Smooth muscle cell of the brain vasculature (primary cell): ENCODE data around the gene FGFBP3.
"Not testable (repeated sequence)": the region's sequence is repeated elsewhere in the genome, so short reads cannot be mapped to it uniquely, and the experiment has no call there.

Experiments used
- DNase-seq: peaks from one replicate; pipeline ENCODE4 v3.0.0-alpha.2; 2012; ENCODE audit warnings: low read depth, low spot score

FGFBP3 gene

GRCh38 chr10:91901784-91902677, 7.3 kb downstream of the FGFBP3 start:
- DNase-seq, result no peak

GRCh38 chr10:91897421-91897820, 11.9 kb downstream of the FGFBP3 start:
- no peak for DNase-seq

- DNase-seq, result no peak
These were observed 13.0 kb downstream of the FGFBP3 start for GRCh38 chr10:91896212-91896756.

GRCh38 chr10:91894261-91894685, 15.0 kb downstream of the FGFBP3 start:
- DNase-seq, result not testable (repeated sequence)

GRCh38 chr10:91893051-91893450, 16.2 kb downstream of the FGFBP3 start:
- no peak for DNase-seq

DNA sequence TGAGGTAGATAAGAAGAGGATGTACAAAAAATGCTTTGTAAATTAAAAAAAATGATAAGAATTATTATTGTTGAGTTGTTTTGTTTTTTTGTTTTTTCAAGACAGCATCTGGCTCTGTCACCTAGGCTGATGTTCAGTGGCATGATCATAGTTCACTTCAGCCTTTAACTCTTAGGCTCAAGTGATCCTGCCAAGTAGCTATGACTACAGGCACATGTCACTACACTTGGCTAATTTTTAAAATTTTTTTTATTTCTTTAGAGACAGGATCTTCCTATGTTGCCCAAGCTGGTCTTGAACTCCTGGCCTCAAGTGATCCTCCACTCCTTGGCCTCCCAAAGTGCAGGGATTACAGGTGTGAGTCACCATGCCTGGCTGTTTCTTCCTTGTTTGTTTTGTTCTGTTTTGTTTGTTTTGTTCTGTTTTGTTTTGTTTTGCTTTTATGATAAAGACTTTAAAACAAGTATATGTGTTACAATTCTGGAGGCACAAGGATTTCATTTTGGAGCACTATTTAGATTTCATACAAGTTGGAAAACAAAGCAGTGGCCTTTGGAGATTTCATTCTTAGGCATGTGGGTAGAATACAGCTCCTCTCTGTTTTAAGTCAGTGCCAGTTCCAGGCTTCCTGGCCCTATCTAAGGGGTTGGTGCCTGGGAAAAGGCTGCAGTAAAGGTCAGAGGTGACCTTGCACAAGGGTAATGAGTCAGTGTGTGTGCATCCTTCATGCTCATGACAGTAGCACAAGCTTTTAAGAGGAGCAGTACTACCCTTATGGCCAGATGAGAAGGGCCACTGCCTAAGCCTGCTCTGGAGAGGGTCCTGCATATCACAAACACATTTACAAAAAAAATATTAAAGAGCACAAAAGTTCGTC, 17.9 kb downstream of the FGFBP3 start:
- no peak for DNase-seq

DNA sequence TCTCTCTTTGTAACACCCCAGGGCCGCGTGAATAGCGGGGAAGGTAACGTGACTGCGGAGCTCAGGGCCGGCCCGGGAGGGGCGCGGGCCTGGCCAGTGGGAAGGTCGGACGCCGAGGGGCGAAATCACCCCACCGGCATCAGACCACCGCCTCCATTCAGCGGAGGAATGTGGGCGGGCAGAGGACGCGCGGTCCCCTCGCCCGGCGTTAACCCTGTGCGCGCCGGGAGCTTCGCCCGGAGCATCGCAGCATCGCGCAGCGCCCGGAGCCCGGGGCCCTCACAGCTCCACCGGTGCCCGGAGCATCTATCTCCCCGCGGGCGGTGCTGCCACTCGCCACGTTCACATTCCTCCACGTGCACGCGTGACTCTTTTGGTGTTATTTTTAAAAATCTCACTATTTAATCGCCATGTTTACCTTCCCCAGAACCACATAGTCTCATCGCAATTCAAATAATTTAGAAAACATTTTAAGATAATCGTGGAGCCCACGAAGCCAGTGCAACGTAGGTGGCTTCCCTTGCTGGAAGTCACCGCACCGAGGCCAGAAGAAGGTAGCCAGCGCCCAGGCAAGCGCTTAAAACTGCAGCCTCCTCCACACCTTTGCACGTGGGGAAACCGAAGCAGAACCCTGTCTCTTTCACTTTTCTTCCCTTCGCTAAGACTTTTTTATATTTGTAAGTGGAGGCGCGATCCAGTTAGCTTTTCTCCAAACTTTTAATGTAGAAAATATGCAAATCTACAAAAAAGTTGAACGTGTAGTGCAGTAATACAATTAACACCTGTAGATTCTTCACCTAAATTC, 21.8 kb downstream of the FGFBP3 start:
- no peak for DNase-seq

GRCh38 chr10:91886954-91887271, 22.4 kb downstream of the FGFBP3 start:
- DNase-seq, result no peak

DNA sequence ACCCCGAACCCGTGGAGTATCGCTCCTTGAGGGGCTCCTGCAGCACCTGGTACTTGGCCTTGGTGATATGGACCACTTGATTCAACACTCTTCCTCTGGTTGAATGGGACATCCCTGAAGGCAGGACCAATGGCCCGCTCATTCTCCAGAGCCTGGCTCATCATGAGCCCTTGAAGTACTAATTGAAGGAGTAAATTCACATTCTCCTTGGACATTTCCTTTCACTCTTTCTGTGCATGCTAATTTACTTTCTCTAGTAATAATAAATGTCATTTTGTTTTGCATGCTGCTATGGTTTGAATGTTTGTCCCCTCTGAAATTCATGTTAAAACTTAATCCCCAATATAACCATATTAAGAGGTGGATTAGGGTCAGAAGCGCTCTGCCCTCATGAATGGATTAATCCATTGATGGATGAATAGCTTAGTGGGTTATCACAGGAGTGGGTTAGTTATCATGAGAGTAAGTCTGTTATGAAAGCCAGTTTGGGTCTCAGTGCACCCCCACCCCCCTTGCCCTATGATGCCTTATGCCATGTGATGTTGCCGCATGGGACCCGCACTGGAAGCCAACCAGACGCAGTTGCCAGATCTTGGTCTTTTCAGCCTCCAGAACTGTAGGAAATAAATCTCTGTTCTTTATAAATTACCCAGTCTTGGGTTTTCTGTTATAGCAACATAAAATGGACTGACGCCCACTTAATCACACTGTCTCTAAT, 23.8 kb downstream of the FGFBP3 start:
- DNase-seq, result no peak

DNA sequence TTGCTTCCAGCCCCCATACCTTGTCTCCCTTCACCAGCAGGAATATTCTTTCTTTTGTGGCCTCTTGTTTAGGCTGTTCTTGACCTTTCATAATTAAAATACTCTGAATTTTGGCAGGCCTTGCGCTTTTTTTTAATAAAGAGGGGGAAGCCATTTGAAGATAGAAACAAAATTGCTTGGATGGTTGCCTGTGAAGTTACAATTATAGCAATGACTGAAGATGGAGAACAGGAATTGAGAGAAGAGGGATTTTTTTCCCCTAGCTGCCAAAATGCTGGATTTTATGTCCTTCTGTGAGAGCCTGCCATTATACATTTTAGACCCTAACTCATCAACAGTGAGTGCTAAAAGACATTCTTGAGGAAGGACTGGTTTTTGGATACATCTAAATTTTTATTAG, 24.8 kb downstream of the FGFBP3 start:
- DNase-seq, result no peak

- no peak for DNase-seq
These were observed 25.5 kb downstream of the FGFBP3 start for GRCh38 chr10:91883549-91884444.

- DNase-seq, result no peak
These were observed 29.0 kb downstream of the FGFBP3 start for GRCh38 chr10:91880310-91880709.

GRCh38 chr10:91879515-91880170, 29.6 kb downstream of the FGFBP3 start:
- no peak for DNase-seq

GRCh38 chr10:91875779-91876178, 33.5 kb downstream of the FGFBP3 start:
- DNase-seq, result no peak

GRCh38 chr10:91875156-91875555, 34.1 kb downstream of the FGFBP3 start:
- no peak for DNase-seq

DNA sequence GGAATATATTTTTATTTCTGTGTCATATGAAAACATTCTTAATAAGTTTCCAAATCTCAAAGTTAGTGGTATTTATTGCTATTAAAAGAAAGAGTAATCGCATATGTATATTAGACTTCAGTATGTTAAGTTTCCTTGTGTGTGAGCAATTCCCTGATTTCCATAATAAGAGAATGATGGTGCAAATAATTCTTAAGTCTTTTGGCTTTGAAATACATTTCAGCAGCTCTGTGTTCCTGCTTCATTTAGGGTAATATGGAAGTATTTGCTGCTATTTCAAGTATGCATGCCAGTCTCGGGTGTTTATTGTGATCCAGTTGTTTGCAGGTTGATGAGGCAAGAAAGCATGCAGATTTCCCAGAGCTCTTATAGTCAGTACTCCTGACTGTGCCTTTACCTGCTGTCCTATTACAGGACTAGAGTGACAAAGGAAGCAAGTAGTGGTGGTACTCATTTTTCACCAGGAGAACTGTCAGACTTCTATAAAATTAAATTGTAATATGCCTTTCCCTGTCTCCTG, 43.7 kb downstream of the FGFBP3 start:
- DNase-seq, result no peak

GRCh38 chr10:91864744-91865143, 44.5 kb downstream of the FGFBP3 start:
- no peak for DNase-seq

DNA sequence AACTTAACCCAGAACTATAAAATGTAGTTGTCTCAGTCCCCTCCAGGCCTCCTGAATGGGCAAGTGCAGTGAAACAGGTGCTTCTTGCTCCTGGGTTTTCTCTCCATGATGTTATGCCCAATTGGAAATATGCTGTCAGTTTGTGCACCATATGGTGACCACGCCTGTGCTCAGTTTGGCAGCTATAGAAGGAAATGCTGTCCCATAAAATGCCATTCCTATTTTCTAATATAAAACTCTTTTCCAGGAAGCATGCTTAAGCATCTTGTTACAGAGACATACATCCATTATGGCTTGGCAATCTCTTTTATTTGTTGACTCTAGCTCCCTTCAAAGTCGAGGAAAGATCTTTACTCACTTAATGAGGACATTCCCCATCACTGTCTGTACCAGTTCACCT, 45.2 kb downstream of the FGFBP3 start:
- no peak for DNase-seq

GRCh38 chr10:91860885-91861284, 48.4 kb downstream of the FGFBP3 start:
- DNase-seq, result no peak
